ENCODE data around the gene FAM8A1.

Gene FAM8A1

DNA sequence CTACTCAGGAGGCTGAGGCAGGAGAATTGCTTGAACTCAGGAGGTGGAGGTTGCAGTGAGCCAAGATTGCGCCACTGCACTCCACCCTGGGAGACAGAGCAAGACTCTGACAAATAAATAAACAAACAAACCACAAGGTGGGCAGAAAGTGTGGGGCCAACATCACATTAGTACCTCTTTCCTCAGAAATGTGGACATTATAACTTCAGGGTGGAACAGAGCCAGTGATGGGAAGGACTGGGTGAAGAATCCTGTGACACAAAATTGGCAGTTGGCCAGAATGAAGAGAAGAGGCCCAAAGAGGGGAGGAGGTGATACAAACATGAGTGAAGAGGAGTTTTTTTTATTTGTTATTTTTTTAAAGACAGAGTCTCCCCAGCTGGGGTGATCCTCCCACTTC, 56.0 kb downstream of the FAM8A1 start:
- DNase-seq (ENCODE audit: low read depth in 4 of 4, low spot score in 1 of 4), result no peak

GRCh38 chr6:17656644-17657043, 56.5 kb downstream of the FAM8A1 start:
- DNase-seq (ENCODE audit: low read depth in 4 of 4, low spot score in 1 of 4), result no peak

Data from stimulated activated CD4-positive, alpha-beta T cell treated with anti-CD3 and anti-CD28 coated beads, Interleukin-1b, Interleukin-23, amount 100 ng/mL, for 24 hours (primary cell).